K562 (cell line): ENCODE results near the gene APOO.

ENCODE experiments used
- CBFB ChIP-seq: sonication (generic); formaldehyde crosslinking; IDR thresholded peaks from 2 replicates; pipeline ENCODE4 v1.4.0; 2020; ENCODE audit warnings: mild to moderate bottlenecking, missing genetic modification reagents
- ZNF274 ChIP-seq: IDR thresholded peaks from 2 replicates; pipeline ENCODE4 v1.6.1; 2011; ENCODE audit warnings: low read depth, mild to moderate bottlenecking, low read length, moderate library complexity, borderline replicate concordance
- ZNF583 ChIP-seq: fragments of 250-450 bp; sonication (Bioruptor Pico); IDR thresholded peaks from 2 replicates; pipeline ENCODE4 v1.4.0; 2020

DNA sequence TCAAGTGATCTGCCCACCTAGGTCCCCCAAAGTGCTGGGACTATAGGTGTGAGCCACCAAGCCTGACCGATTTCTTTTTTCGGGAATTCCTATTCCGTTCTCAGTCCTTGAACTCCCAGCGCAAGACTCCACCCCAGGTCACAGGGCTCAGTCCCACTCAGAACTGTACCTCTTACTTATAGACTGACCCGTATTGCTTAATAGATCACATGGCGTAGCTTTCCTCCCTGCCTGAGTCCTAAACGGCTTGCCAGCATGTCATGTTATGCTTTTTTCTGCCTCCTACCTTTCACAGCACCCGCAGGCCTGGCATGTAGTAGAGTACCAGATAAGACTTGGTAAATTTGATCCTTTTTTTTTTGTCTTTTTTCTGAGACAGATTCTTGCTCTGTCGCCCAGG lies 102.3 kb downstream of the APOO start:
- TF ChIP-seq CBFB (CRISPR knock-in tag): no peak
- TF ChIP-seq ZNF274: no peak
- TF ChIP-seq ZNF583 (CRISPR knock-in tag): no peak
